ENCODE data around the gene AIP.

AIP gene

DNA sequence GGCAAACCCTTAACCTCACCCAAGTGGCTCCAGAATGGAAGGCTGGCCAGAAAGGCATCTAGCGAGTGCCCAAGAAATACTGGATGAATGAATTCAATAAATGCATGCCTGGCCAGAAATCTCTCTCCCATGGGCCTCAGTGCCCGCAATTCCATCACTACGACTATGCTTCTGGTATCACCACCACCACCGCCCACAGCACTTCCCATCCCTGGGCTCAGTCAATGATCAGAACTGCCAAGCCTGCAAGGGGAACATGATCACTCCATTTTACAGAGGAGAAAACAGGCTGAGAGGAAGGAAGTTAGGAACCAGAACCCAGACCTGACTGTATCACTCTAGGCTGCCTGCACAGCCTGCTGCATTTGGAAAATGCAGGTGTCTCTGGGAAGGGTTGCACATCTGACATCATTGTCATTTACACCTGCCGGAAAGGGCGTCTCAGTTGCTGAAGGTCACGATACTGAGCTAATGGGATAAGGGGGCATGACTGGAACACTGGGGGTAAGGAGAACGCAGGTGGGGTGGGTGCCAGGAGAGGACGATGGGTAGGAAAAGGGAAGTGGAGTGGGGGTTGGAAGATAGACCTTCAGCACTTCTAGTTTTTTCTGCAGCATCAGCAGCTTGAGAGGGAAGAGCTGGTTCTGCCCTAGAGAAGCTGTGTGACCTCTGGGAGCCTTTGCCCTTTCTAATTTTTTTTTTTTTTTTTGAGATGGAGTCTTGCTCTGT, 33.5 kb upstream of the AIP start:
- H3K4me3 ChIP-seq (ENCODE audit: low read depth, low read length) = no peak overlapping the region
- DNase-seq (ENCODE audit: low read depth) = no peak
- TF ChIP-seq, protein P1, sequence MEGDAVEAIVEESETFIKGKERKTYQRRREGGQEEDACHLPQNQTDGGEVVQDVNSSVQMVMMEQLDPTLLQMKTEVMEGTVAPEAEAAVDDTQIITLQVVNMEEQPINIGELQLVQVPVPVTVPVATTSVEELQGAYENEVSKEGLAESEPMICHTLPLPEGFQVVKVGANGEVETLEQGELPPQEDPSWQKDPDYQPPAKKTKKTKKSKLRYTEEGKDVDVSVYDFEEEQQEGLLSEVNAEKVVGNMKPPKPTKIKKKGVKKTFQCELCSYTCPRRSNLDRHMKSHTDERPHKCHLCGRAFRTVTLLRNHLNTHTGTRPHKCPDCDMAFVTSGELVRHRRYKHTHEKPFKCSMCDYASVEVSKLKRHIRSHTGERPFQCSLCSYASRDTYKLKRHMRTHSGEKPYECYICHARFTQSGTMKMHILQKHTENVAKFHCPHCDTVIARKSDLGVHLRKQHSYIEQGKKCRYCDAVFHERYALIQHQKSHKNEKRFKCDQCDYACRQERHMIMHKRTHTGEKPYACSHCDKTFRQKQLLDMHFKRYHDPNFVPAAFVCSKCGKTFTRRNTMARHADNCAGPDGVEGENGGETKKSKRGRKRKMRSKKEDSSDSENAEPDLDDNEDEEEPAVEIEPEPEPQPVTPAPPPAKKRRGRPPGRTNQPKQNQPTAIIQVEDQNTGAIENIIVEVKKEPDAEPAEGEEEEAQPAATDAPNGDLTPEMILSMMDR (IDR thresholded peaks at IDR 0.05; ENCODE audit: low read depth, low read length, missing control alignments) = no peak

DNA sequence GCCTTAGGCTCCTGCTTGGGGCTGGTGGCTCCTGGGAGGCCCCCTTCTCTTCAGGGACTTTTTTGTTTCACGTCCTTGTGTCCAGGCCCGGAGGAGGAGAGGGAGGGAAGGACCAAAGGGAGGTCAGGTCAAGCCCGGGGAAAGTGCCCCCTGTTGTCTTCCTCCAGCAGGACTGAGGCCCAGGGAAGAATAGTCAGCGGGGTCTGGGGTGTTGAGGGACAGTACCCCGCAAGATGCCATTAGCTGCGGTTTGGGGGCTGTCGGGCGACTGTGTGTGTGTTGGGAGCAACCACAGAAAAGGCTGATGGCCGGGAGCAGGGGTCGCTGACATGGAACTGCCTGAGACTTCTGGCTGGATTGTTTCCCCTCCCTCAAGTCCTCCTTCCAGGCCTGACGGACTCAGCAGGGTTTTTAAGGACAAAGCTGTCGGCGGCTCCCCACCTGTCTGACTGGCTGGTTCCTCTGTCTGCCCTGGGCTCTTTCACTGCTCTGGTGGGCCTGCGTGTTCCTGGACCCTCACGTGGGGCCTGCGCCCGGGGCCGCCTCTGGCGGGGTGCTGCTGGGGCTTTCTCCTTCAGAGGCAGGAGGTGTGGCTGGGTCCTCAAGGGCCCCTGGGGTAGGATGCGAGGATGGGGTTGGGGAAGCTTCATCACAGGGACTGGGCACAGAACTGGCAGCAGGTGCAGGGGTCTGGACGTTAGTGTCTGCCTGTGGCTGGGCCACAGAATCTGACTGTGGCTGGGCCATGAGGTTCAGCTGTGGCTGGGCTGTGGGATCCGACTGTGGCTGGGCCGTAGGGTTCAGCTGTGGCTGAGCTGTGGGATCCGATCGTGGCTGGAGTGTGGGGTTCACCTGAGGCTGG, 31.8 kb upstream of the AIP start:
- DNase-seq (ENCODE audit: low read depth) = no peak
- no peak overlapping the region for H3K4me3 ChIP-seq (ENCODE audit: low read depth, low read length)
- TF ChIP-seq, protein P1 (IDR thresholded peaks at IDR 0.05; ENCODE audit: low read depth, low read length, missing control alignments) = no peak

DNA sequence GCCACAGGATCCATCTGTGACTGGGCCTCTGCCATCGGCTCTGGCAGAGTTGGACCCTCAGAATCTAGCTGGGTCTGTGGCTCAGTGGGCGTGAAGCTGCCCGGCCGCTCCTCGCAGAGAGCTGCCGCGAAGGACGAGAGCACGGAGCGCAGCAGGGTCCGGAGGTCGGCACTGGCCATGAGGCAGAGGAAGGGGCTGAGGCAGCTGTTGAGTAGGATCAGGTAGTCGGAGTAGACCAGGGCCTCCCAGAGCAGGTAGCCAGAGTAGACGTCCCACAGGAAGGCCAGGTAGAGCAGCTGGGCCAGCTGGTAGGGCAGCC, 31.2 kb upstream of the AIP start:
- no peak for DNase-seq (ENCODE audit: low read depth)
- TF ChIP-seq, protein P1 (IDR thresholded peaks at IDR 0.05; ENCODE audit: low read depth, low read length, missing control alignments) = no peak
- no peak overlapping the region for H3K4me3 ChIP-seq (ENCODE audit: low read depth, low read length)

DNA sequence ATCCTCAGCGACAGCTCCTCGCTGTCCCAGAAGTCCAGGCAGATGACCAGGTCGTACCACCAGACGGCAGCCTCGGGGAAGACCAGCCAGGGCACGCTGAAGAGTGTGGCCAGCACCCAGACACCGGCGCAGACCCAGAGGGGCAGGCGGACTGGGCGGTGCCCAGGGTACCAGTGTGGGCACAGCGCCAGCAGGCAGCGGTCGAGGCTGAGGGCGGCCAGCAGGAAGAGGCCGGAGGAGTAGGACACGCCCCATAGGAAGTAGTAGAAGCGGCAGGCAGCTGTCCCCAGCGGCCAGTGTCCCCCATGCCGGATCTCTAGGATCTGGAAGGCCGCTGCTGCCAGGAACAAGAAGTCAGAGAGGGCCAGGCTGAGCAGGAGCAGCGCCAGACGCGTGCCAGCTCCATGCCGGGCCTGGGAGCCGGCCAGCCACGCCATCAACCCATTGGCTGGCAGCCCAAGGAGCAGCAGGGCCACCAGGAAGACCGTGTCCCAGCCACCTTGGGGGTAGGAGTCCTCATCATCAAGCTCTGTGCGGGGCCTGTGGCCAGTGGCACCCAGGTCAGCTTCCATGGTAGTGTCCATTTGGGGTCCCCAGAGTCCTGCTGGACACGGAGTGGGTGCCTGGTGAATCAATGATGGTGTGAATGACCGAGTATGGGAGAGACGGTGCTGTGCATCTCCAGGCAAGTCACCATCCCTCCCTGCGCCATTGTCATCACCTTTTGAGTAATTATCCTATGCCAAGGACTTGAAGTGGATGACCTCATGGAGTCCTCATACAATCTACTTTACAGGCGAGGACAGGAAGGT, 30.5 kb upstream of the AIP start, which contains the start of gene GPR152:
Gene GPR152 (minus strand): TSS at position 589 of the 812 bp plus-strand sequence. CDS start 5 bp downstream, at position 584.
- no peak for DNase-seq (ENCODE audit: low read depth)
- TF ChIP-seq, protein P1 (IDR thresholded peaks at IDR 0.05; ENCODE audit: low read depth, low read length, missing control alignments) = no peak
- no peak within 1 kb of the TSS for H3K4me3 ChIP-seq (ENCODE audit: low read depth, low read length)

DNA sequence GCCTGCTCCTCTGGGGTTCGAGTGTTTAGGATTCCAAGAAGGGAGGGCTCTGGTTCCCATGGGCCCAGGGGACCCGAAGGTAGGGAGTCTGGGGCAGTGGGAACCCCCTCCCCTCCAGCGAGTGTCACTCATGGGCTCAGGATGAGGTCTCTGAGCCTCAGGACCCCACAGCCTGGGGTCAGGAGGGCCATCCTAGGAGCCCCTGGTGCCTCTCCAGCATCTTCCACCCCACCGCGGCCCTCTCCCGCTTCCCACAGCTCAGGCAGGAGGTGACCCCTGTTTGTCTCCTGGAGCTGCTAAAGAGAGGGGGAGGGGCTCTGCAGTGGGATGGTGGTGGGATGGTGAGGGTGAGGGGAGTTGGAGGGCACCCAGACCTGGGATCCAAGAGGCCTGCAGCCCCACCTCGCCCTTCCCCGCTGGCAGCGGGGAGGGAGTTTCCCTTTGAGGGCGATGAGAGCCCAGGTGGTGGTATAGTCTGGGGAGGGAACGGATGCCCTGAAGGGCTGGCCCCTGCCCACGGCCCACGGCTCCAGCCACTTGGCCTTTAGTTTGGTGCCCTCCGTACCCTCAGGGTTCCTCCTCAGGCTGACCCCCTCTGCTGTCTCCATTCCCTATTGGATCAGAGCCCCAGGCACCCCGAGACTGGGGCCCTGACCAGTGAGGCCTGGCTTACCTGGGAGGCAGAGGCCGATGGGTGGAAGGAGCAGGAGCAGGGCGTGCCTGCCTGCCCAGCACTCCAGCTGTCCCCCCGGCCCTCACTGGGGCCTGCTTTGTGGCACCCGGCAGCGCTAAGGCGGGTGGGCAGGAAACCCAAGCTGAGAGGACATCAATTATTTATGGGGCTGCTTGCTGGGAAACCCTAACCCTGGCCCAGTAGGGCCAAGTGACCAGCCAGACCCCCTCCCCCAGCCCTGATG, 28.8 kb upstream of the AIP start:
- TF ChIP-seq, protein P1 (IDR thresholded peaks at IDR 0.05; ENCODE audit: low read depth, low read length, missing control alignments) = no peak
- H3K4me3 ChIP-seq (ENCODE audit: low read depth, low read length) = no peak overlapping the region
- DNase-seq (ENCODE audit: low read depth) = no peak

DNA sequence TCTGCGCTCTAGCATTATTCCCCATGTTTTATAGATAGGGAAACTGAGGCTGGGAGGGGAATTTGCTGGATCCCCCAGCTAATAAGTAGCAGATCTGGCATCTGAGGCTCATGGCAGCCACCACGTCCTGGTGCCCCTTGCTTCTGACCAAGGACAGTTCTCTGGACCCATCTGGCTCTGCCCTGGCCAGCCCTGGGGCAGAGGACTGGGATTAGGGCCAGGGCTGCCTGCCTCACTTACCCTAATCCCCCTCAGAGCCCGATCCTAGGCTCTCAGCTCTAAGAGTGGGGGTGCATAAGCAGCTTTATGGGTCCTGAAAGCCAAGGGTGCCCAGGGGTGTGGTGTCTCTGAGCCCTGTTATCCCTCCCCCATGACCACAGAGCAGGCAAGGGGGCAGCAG, 27.8 kb upstream of the AIP start, which contains the start of gene CABP4:
Gene CABP4 (plus strand): TSS at position 301 of the 400 bp plus-strand sequence. CDS start 70 bp downstream, at position 371.
- TF ChIP-seq, protein P1 (IDR thresholded peaks at IDR 0.05; ENCODE audit: low read depth, low read length, missing control alignments) = no peak
- DNase-seq (ENCODE audit: low read depth) = no peak
- H3K4me3 ChIP-seq (ENCODE audit: low read depth, low read length) = no peak within 1 kb of the TSS

All from GM12864 (cell line).